T-cell (primary cell): ENCODE data around the gene FYCO1. TPM values are rescaled to one million over a fixed set of nuclear protein-coding genes. Genes with fewer than 3 reads are reported as not detected.

Experiments used
- ATAC-seq, 4 experiments: fragments of 200-7000 bp in 3 of 4; fragments of 150-1000 bp in 1 of 4; cut with Tn5 transposase; replicated peaks in 1 of 4; 1 replicate in 3 of 4; 2 replicates in 1 of 4; pipeline ENCODE4 v1.10.0; 2021; ENCODE audit warnings: moderate library complexity in 3 of 4, mild to moderate bottlenecking in 2 of 4, moderate number of reproducible peaks in 1 of 4
- CTCF ChIA-PET, 2 donors: fragments of 300-600 bp; sonication (Branson Sonifier 250); formaldehyde crosslinking; loops; one replicate each; lab custom pipeline; 2022; ENCODE audit warnings: antibody characterized with exemption in 2 of 2; lab: Charles Lee
- POLR2A ChIA-PET, 2 donors: fragments of 300-600 bp; sonication (Branson Sonifier 250); formaldehyde crosslinking; loops; one replicate each; lab custom pipeline; 2022; ENCODE audit warnings: antibody characterized with exemption in 2 of 2; lab: Charles Lee
- DNase-seq, 35 experiments: peaks; one replicate each; pipeline versions ENCODE4 v3.0.0 to v3.0.0-alpha.2; 2013 to 2023
- H3K27ac ChIP-seq: one replicate; pipeline ENCODE4 v1.5.1; 2013; ENCODE audit warnings: low read length
- H3K27me3 ChIP-seq, 2 experiments: replicated peaks in 1 of 2; 1 replicate in 1 of 2; 2 replicates in 1 of 2; pipeline versions ENCODE4 v1.6.1 to v1.7.0; 2013; ENCODE audit warnings: low read length in 1 of 2, mixed read lengths in 1 of 2; ENCODE audit not compliant: control insufficient read depth in 2 of 2, insufficient read depth in 2 of 2; ENCODE audit errors: extremely low read depth in 1 of 2
- H3K36me3 ChIP-seq, 2 donors: 1 replicate in 1 of 2; 2 replicates in 1 of 2; pipeline versions ENCODE4 v1.6.1 to v1.7.0; 2013; ENCODE audit warnings: low read length in 1 of 2; ENCODE audit not compliant: control insufficient read depth in 2 of 2, insufficient read depth in 1 of 2; ENCODE audit errors: extremely low read depth in 1 of 2
- H3K4me1 ChIP-seq, 2 experiments: 1 replicate in 1 of 2; 2 replicates in 1 of 2; pipeline versions ENCODE4 v1.6.1 to v1.7.0; 2013; ENCODE audit warnings: low read length in 2 of 2, mixed read lengths in 1 of 2; ENCODE audit not compliant: insufficient read depth in 2 of 2, control insufficient read depth in 1 of 2; ENCODE audit errors: extremely low read depth in 1 of 2
- H3K4me3 ChIP-seq, 2 donors: 1 replicate in 1 of 2; 2 replicates in 1 of 2; pipeline versions ENCODE4 v1.5.1 to v1.7.0; 2013; ENCODE audit warnings: mild to moderate bottlenecking in 2 of 2, low read length in 1 of 2, moderate library complexity in 1 of 2; ENCODE audit not compliant: control insufficient read depth in 1 of 2; ENCODE audit errors: extremely low read depth in 1 of 2
- H3K9me3 ChIP-seq: 2 replicates; pipeline ENCODE4 v1.7.0; 2013
- H3K27ac Mint-ChIP-seq, 2 donors: one replicate each; pipeline ENCODE4 v1.8.0; 2020 to 2021; ENCODE audit warnings: mild to moderate bottlenecking in 2 of 2, mixed read lengths in 2 of 2
- H3K27me3 Mint-ChIP-seq, 2 donors: one replicate each; pipeline ENCODE4 v1.8.0; 2021 to 2022; ENCODE audit warnings: mixed read lengths in 2 of 2
- H3K36me3 Mint-ChIP-seq: one replicate; pipeline ENCODE4 v1.8.0; 2021; ENCODE audit warnings: mixed read lengths
- H3K4me1 Mint-ChIP-seq, 3 donors: one replicate each; pipeline ENCODE4 v1.8.0; 2020 to 2022; ENCODE audit warnings: mixed read lengths in 3 of 3, mild to moderate bottlenecking in 1 of 3
- H3K4me3 Mint-ChIP-seq, 3 donors: one replicate each; pipeline ENCODE4 v1.8.0; 2020 to 2022; ENCODE audit warnings: mild to moderate bottlenecking in 3 of 3, mixed read lengths in 3 of 3, moderate library complexity in 3 of 3
- H3K9me3 Mint-ChIP-seq, 3 donors: one replicate each; pipeline ENCODE4 v1.8.0; 2020 to 2022; ENCODE audit warnings: mixed read lengths in 3 of 3
- WGBS: methylation state at CpG from one replicate; pipeline ENCODE4 v1.1.5; 2013; ENCODE audit warnings: missing lambda C conversion rate; ENCODE audit not compliant: insufficient coverage; 5-methylcytosine and 5-hydroxymethylcytosine counted together
- total RNA-seq, 35 experiments: library from RNA in 6 of 35; stranded (reverse) in 6 of 35; fragments of 120-200 nt in 1 of 35; gene quantifications; one replicate each; pipeline versions ENCODE4 v1.2.1 to v1.2.4 and lab custom pipeline; 2013 to 2026

Gene FYCO1
- total RNA-seq, 5 donors from 2014 or later (not counting 1 experiment from before 2014, with no cell fraction given) = 24.6 to 46.3 (median 35.0) TPM

- peaks cover 5 to 6% of the 10 kb centered on the region in 2 donors for H3K27me3 Mint-ChIP-seq
- Histone ChIP-seq H3K9me3 (no peaks in the 10 kb centered on the region), H3K36me3 (no peaks in the 10 kb centered on the region), H3K27ac (no peak overlapping the region), H3K4me3 (no peak overlapping the region), H3K4me1 (peaks cover 10 to 56% of the 10 kb centered on the region in 2 experiments), H3K27me3 (no peaks in the 10 kb centered on the region)
- WGBS = no CpG with 5 or more reads among the region's 1 CpG
- CTCF ChIA-PET = no interaction called here
- peak overlapping the region in 1 of 3 donors; percentile 8 for H3K4me3 Mint-ChIP-seq
- ATAC-seq = no peak
- POLR2A ChIA-PET = no interaction called here
- no peak for DNase-seq
- H3K4me1 Mint-ChIP-seq = peaks cover 43 to 56% (median 53%) of the 10 kb centered on the region in 3 donors
- no peaks in the 10 kb centered on the region for H3K36me3 Mint-ChIP-seq
- H3K27ac Mint-ChIP-seq = peak overlapping the region in 1 of 2 donors; percentile 6
- no peaks in the 10 kb centered on the region for H3K9me3 Mint-ChIP-seq
These were observed 103.5 kb downstream of the FYCO1 start for GRCh38 chr3:45892161-45892560.

DNA sequence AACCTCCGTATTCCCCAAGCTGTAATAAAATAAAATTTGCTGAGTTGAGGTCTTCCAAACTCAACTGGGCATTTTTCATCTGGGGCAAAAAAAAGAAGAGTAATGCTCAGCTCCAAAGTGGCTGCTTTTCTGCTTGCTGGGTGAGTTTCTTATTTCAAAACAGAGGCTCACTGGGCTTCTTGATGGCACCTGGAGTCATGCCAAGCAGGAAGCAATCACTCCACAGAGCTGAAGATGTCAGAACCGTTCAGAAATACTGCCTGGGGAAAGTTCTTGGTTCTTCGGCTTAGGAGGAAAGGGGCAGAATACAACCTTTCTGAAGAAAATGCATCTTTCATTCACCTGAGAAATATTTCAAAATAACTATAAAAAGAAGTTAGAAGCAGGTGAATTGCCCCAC lies 105.2 kb downstream of the FYCO1 start:
- Mint-ChIP-seq H3K4me1 (peaks cover 49 to 65% (median 65%) of the 10 kb centered on the region in 3 donors), H3K4me3 (peak overlapping the region; percentile 34 to 51 (median 49)), H3K27me3 (peaks cover 5 to 6% of the 10 kb centered on the region in 2 donors), H3K27ac (no peak overlapping the region), H3K36me3 (no peaks in the 10 kb centered on the region), H3K9me3 (no peaks in the 10 kb centered on the region)
- DNase-seq (peak in 23 of 35 experiments; percentile 19 to 61 (median 35)), ATAC-seq (peak in 3 of 4 experiments; percentile 35 to 56 (median 47))
- Histone ChIP-seq H3K4me3 (peak overlapping the region; percentile 4 to 54), H3K36me3 (no peaks in the 10 kb centered on the region), H3K4me1 (peaks cover 10 to 69% of the 10 kb centered on the region in 2 experiments), H3K9me3 (no peaks in the 10 kb centered on the region), H3K27ac (no peak overlapping the region), H3K27me3 (no peaks in the 10 kb centered on the region)
- ChIA-PET CTCF (no interaction called here), POLR2A (no interaction called here)
- no CpG with 5 or more reads among the region's 3 CpGs for WGBS

DNA sequence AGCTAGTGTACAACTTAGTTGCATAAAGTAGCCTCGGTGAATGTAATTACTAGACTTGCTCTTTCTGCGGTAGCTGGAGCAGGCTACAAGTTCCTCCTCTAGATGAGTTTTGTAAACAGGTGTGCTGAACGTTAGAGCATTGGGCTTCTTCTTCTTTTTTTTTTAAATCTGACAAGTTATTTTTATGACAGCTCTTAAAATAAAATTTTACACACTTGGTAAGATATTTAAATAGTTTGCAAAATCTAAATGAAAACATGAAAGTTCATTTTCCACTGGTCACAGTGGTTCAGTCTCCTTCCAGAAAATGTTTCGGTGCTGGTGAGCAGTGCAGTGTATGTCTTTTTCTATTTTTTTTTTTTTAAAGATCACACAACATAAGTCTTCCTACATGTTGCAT lies 106.3 kb downstream of the FYCO1 start:
- POLR2A ChIA-PET = interaction anchor here (0.6 to 0.7 kb wide), 2 partner anchors 160 to 482 kb away, joined by 3 read pairs; no protein-coding TSS in a partner anchor
- CTCF ChIA-PET = interaction anchor here in 1 of 2 donors (0.5 to 0.6 kb wide), 2 partner anchors 45 to 275 kb away, joined by 3 read pairs; no protein-coding TSS in a partner anchor
- ATAC-seq (no peak), DNase-seq (no peak)
- Histone ChIP-seq H3K27me3 (no peaks in the 10 kb centered on the region), H3K36me3 (no peaks in the 10 kb centered on the region), H3K4me1 (peaks cover 10 to 68% of the 10 kb centered on the region in 2 experiments), H3K9me3 (no peaks in the 10 kb centered on the region), H3K4me3 (peak overlapping the region in 1 of 2 donors; percentile 33), H3K27ac (no peak overlapping the region)
- Mint-ChIP-seq H3K4me1 (peaks cover 49 to 68% (median 68%) of the 10 kb centered on the region in 3 donors), H3K9me3 (no peaks in the 10 kb centered on the region), H3K36me3 (no peaks in the 10 kb centered on the region), H3K4me3 (peak overlapping the region in 1 of 3 donors; percentile 35), H3K27ac (no peak overlapping the region), H3K27me3 (peaks cover 6 to 12% of the 10 kb centered on the region in 2 donors)
- 80% methylated on average over 1 of the region's 4 CpGs for WGBS

GRCh38 chr3:45887759-45888511 lies 107.7 kb downstream of the FYCO1 start:
- Mint-ChIP-seq H3K4me3 (peak overlapping the region in 2 of 3 donors; percentile 9 to 62), H3K36me3 (no peaks in the 10 kb centered on the region), H3K4me1 (peaks cover 36 to 56% (median 55%) of the 10 kb centered on the region in 3 donors), H3K9me3 (no peaks in the 10 kb centered on the region), H3K27me3 (peaks cover 6 to 16% of the 10 kb centered on the region in 2 donors), H3K27ac (peak overlapping the region in 1 of 2 donors; percentile 55)
- Histone ChIP-seq H3K36me3 (no peaks in the 10 kb centered on the region), H3K27me3 (no peaks in the 10 kb centered on the region), H3K4me1 (peaks cover 5 to 59% of the 10 kb centered on the region in 2 experiments), H3K27ac (no peak overlapping the region), H3K4me3 (peak overlapping the region in 1 of 2 donors; percentile 42), H3K9me3 (no peaks in the 10 kb centered on the region)
- POLR2A ChIA-PET = interaction anchor here in 1 of 2 donors (1.0 kb wide), 1 partner anchor 16 kb away, joined by 4 read pairs; no protein-coding TSS in a partner anchor
- no peak for ATAC-seq
- CTCF ChIA-PET = no interaction called here
- no peak for DNase-seq
- 81% methylated on average over 6 of the region's 7 CpGs for WGBS

DNA sequence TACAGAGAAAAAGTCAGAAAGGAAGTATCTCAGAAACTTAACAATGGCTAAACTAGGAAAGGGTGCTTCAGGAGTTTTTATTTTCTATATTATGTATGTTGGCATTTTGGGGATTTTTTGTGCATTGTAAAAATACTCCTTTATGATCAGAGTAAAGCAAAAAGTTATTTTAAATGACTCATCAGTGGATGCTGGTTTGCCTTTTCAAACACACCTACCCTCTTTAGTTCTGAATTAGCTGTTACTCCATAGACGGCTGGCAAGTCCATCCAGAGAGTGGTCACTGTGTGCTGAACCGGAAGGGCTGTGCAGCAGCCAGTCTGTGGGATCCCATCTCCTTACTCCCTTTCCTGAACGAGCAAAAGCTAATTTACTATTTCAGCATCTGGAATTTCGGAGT lies 108.3 kb downstream of the FYCO1 start:
- H3K27me3 Mint-ChIP-seq = peaks cover 6 to 16% of the 10 kb centered on the region in 2 donors
- Histone ChIP-seq H3K9me3 (no peaks in the 10 kb centered on the region), H3K27ac (no peak overlapping the region), H3K27me3 (no peaks in the 10 kb centered on the region), H3K4me3 (peak overlapping the region in 1 of 2 donors; percentile 42), H3K36me3 (no peaks in the 10 kb centered on the region), H3K4me1 (peaks cover 5 to 54% of the 10 kb centered on the region in 2 experiments)
- CTCF ChIA-PET = no interaction called here
- peak overlapping the region in 1 of 2 donors; percentile 55 for H3K27ac Mint-ChIP-seq
- ATAC-seq (no peak), DNase-seq (no peak)
- POLR2A ChIA-PET = interaction anchor here in 1 of 2 donors (1.0 kb wide), 1 partner anchor 15 kb away, joined by 4 read pairs; no protein-coding TSS in a partner anchor
- no peaks in the 10 kb centered on the region for H3K36me3 Mint-ChIP-seq
- H3K4me3 Mint-ChIP-seq = peak overlapping the region in 1 of 3 donors; percentile 62
- 66% methylated on average over 2 of the region's 4 CpGs for WGBS
- no peaks in the 10 kb centered on the region for H3K9me3 Mint-ChIP-seq
- H3K4me1 Mint-ChIP-seq = peaks cover 30 to 49% (median 48%) of the 10 kb centered on the region in 3 donors

DNA sequence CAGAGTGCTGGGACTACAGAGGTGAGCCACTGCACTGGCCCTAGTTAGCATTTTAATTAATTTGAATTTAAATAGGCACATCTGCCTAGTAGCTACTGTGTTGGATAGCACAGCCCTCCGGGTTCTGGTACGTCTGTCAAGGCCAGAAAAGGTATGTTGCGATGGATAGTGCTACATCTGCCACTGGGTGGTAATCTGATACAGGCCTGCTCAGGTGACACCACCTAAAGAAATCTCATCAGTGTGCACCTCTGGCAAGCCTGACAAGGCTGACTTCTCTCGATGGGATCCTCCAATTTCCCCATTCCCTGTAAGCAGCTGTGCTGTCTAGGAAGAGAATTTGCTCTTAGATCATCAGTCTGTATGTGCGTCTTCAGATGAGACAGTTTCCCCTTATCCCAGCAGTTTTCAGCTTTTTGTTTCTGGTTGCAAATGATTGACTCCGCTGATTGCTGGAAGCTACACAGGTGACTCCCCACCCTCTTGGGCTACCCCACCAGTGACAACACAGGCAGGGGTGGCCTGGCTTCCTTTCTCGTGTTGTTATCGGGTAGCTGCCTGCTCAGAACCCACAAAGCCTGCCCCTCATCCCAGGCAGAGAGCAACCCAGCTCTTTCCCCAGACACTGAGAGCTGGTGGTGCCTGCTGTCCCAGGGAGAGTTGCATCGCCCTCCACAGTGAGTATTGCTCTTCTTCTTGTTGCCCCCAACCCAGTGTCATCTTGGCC lies 109.5 kb downstream of the FYCO1 start, which contains the start of gene CCR9:
TSS of gene CCR9 (plus strand) at position 565 of the 727 bp plus-strand sequence. CDS start 8,391 bp downstream, outside the sequence.
- POLR2A ChIA-PET = no interaction called here
- no peaks in the 10 kb centered on the region for H3K9me3 Mint-ChIP-seq

More for the DNA sequence above, 109.5 kb downstream of the FYCO1 start, which contains the start of gene CCR9:
- peak in 10 of 35 experiments; percentile 9 to 35 (median 20) for DNase-seq
- no peaks in the 10 kb centered on the region for H3K36me3 ChIP-seq
- CTCF ChIA-PET = no interaction called here
- peak within 1 kb of the TSS in 1 of 2 donors; percentile 57 for H3K4me3 ChIP-seq
- peaks cover 12 to 50% of the 10 kb centered on the region in 2 experiments for H3K4me1 ChIP-seq
- peaks cover 30 to 44% (median 44%) of the 10 kb centered on the region in 3 donors for H3K4me1 Mint-ChIP-seq
- peak; percentile 22 to 83 (median 62) for ATAC-seq
- H3K27me3 ChIP-seq = no peaks in the 10 kb centered on the region
- no peak within 1 kb of the TSS for H3K27ac ChIP-seq
- H3K4me3 Mint-ChIP-seq = peak within 1 kb of the TSS; percentile 6 to 62 (median 35)
- no peaks in the 10 kb centered on the region for H3K9me3 ChIP-seq
- peaks cover 0 to 11% of the 10 kb centered on the region in 2 donors for H3K27me3 Mint-ChIP-seq
- WGBS = 84% methylated on average over 8 of the region's 9 CpGs
- H3K27ac Mint-ChIP-seq = peak within 1 kb of the TSS in 1 of 2 donors; percentile 69
- no peaks in the 10 kb centered on the region for H3K36me3 Mint-ChIP-seq
